GM23248 (cell line): Measurements from ENCODE around the gene ABCC3. TPM values are rescaled to one million over a fixed set of nuclear protein-coding genes. Genes with fewer than 3 reads are reported as not detected.

Source experiments
- DNase-seq: peaks from one replicate; pipeline ENCODE4 v3.0.0-alpha.2; 2015
- H2AFZ ChIP-seq: fragments of 200-600 bp; sonication (generic); 2 replicates; pipeline ENCODE4 v1.6.1; 2016; ENCODE audit warnings: antibody characterized with exemption
- H3F3A ChIP-seq: fragments of 200-600 bp; sonication (generic); 2 replicates; pipeline ENCODE4 v1.6.1; 2016; ENCODE audit warnings: mild to moderate bottlenecking, antibody characterized with exemption, mixed run types; ENCODE audit not compliant: insufficient read depth
- H3K27ac ChIP-seq: fragments of 200-600 bp; sonication (generic); 2 replicates; pipeline ENCODE4 v1.5.1; 2016; ENCODE audit warnings: mild to moderate bottlenecking
- H3K27me3 ChIP-seq: fragments of 200-600 bp; sonication (generic); replicated peaks from 2 replicates; pipeline ENCODE4 v1.6.1; 2016; ENCODE audit warnings: mild to moderate bottlenecking; ENCODE audit not compliant: insufficient read depth
- H3K36me3 ChIP-seq: fragments of 200-600 bp; sonication (generic); 2 replicates; pipeline ENCODE4 v1.6.1; 2016; ENCODE audit warnings: low read depth, mild to moderate bottlenecking
- H3K4me1 ChIP-seq: fragments of 200-600 bp; sonication (generic); 2 replicates; pipeline ENCODE4 v1.6.1; 2016; ENCODE audit warnings: mild to moderate bottlenecking; ENCODE audit not compliant: insufficient read depth
- H3K4me2 ChIP-seq: fragments of 200-600 bp; sonication (generic); one replicate; pipeline ENCODE4 v1.6.1; 2016; ENCODE audit warnings: mild to moderate bottlenecking; ENCODE audit not compliant: unreplicated experiment
- H3K4me3 ChIP-seq: fragments of 200-600 bp; sonication (generic); 2 replicates; pipeline ENCODE4 v1.5.1; 2016; ENCODE audit warnings: mild to moderate bottlenecking
- H3K79me2 ChIP-seq: fragments of 200-600 bp; sonication (generic); 2 replicates; pipeline ENCODE4 v1.6.1; 2016; ENCODE audit warnings: mild to moderate bottlenecking; ENCODE audit not compliant: insufficient read depth
- H3K9ac ChIP-seq: fragments of 200-600 bp; sonication (generic); 2 replicates; pipeline ENCODE4 v1.6.1; 2016; ENCODE audit warnings: mild to moderate bottlenecking
- H3K9me2 ChIP-seq: fragments of 200-600 bp; sonication (generic); 2 replicates; pipeline ENCODE4 v1.6.1; 2016; ENCODE audit warnings: mixed run types, mild to moderate bottlenecking, moderate library complexity; ENCODE audit not compliant: insufficient read depth
- H3K9me3 ChIP-seq: fragments of 200-600 bp; sonication (generic); one replicate; pipeline ENCODE4 v1.6.1; 2017; ENCODE audit warnings: low read depth
- H4K20me1 ChIP-seq: fragments of 200-600 bp; sonication (generic); 2 replicates; pipeline ENCODE4 v1.6.0; 2016; ENCODE audit not compliant: insufficient read depth
- EZH2 ChIP-seq: fragments of 200-600 bp; sonication (generic); IDR thresholded peaks from 2 replicates; pipeline ENCODE4 v1.6.1; 2018; ENCODE audit warnings: antibody characterized with exemption, mild to moderate bottlenecking; ENCODE audit not compliant: insufficient read depth, poor library complexity, severe bottlenecking
- EZH2phosphoT487 ChIP-seq: fragments of 200-600 bp; sonication (generic); IDR thresholded peaks from 2 replicates; pipeline ENCODE4 v1.6.1; 2018; ENCODE audit warnings: antibody characterized with exemption, moderate library complexity, mild to moderate bottlenecking, low read depth; ENCODE audit not compliant: insufficient read depth
- WGBS, 2 experiments: methylation state at CpG; one replicate each; pipeline ENCODE4 v1.1.6; 2015 to 2017; ENCODE audit warnings: low lambda C conversion rate in 2 of 2, low coverage in 1 of 2; ENCODE audit errors: missing lambda C conversion rate in 2 of 2; 5-methylcytosine and 5-hydroxymethylcytosine counted together
- in situ Hi-C: fragments of 300-500 bp; cut with MboI; formaldehyde crosslinking; loops from 2 replicates; pipeline ENCODE4 v1.15.0; 2020
- polyA plus RNA-seq: library from polyadenylated mRNA; unstranded; fragments of >200 nt; fragmentation: Nextera tagmentation; extraction: Ambion mirVana; gene quantifications from 2 replicates; pipeline ENCODE4 v1.2.1, GENCODE V29; 2016
- total RNA-seq: library from RNA; depleted of rRNA; stranded (reverse); fragments of >200 nt; shearing (Covaris generic); gene quantifications from 2 replicates; pipeline ENCODE4 v1.2.3, GENCODE V29; 2014

ABCC3 gene
- total and polyA plus RNA-seq, 2 experiments from 2014 or later, result 32.0 to 38.5 TPM

DNA sequence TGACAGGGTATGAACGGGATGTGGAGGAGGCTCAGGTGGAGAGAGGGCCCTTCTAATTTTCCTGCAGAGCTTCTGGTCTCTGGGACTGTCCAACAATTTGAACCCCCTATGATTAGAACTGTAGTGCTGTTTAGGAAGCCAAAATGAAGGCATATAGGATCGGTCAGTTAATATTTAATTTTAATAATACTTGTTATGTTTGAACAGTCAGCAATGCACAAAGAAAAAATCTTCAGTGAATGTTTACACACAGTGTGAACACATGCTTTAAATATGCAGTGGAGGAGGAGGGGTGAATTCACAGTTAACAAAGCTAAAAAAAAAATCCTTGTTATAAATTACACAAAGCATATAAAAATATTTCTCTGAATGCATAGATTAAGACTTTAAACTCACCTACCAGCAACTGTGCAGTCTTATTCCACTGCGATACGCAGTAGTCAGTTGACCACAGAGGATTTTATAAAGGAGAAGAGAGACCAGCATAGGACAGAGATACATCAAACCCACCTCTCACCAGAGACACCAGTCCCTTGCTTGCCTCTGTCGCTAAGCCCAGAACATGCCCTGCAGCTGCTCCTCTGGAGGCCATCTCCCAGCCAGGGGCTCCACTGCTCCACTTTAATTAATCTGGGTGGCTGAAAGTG, 58.5 kb downstream of the ABCC3 start:
- peak; percentile 65 for DNase-seq
- H3K4me1 ChIP-seq, result peaks cover 49% of the 10 kb centered on the region
- peak overlapping the region; percentile 41 for H3K27ac ChIP-seq
- H3F3A ChIP-seq, result peaks cover 73% of the 10 kb centered on the region
- no peak overlapping the region for H2AFZ ChIP-seq
- H3K9me3 ChIP-seq, result no peaks in the 10 kb centered on the region
- H3K9ac ChIP-seq, result peak overlapping the region; percentile 34; the same call in 1 of the 2 replicates
- peaks cover 29% of the 10 kb centered on the region for H3K36me3 ChIP-seq
- no peaks in the 10 kb centered on the region for H3K79me2 ChIP-seq
- H3K9me2 ChIP-seq, result no peaks in the 10 kb centered on the region
- H3K4me3 ChIP-seq, result no peak overlapping the region
- 57 to 66% methylated on average over 5 of the region's 5 CpGs for WGBS, 2 experiments
- H3K27me3 ChIP-seq, result no peaks in the 10 kb centered on the region
- in situ Hi-C loops, result no loop called here
- no peaks in the 10 kb centered on the region for H4K20me1 ChIP-seq
- H3K4me2 ChIP-seq, result peak overlapping the region; percentile 18
- TF ChIP-seq EZH2 (no peak), EZH2phosphoT487 (no peak)

DNA sequence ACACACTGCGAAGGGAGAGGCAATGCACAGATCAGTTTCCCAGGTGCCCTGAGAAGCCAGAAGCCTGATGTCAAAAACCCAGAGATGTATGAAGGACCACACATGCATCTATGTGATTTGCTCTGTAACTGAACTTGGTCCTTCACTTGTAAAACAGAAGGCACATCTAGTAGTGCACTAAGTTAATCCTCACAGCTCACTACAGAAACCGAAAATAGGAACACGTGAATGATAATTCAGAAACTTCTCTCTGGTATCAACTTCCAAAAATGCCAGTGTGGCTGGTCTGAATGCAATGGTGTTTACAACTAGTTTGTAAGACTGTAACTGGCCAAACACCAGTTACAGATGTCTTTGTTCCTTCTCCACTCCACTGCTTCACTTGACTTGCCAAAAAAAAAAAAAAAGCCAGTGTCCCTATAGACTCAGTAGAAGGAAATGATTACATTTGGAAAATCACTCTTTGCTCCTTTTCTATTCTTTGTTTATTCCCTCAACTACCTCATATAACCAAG, 61.7 kb downstream of the ABCC3 start:
- Histone ChIP-seq H3K79me2 (peaks cover 10% of the 10 kb centered on the region), H3K9me2 (no peaks in the 10 kb centered on the region), H3K4me3 (no peak overlapping the region), H3K9ac (no peak overlapping the region), H4K20me1 (no peaks in the 10 kb centered on the region), H3K27ac (no peak overlapping the region), H3K4me2 (no peak overlapping the region), H3F3A (peaks cover 86% of the 10 kb centered on the region), H3K9me3 (no peaks in the 10 kb centered on the region), H2AFZ (no peak overlapping the region), H3K27me3 (no peaks in the 10 kb centered on the region), H3K4me1 (peaks cover 47% of the 10 kb centered on the region), H3K36me3 (peaks cover 39% of the 10 kb centered on the region)
- DNase-seq, result no peak
- TF ChIP-seq EZH2 (no peak), EZH2phosphoT487 (no peak)
- in situ Hi-C loops, result loop anchor here (5.0 kb wide), 1 partner anchor 149 kb away; the partner anchor contains the start of gene SPATA20
- WGBS, 2 experiments, result 93 to 96% methylated on average over 3 of the region's 3 CpGs

DNA sequence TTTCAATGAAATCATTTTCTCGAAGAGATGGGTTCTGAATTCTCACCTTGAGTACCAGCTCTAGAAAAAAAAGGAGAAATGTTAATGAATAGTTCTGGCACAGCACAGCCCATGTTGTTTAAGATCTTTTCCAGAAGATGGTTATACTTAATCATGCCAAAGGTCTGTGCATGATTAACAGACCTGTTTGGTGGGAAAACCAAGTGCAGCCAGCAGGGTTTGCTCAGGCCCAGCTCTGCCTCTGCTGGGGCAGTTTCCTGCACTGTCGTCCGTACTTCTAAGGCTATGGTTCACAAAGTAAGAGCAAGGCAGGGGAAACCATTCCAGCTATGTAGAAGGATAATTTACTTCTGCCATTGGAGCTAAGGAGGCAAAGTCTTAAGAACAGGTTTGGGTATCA, 62.4 kb downstream of the ABCC3 start:
- Histone ChIP-seq H3K9ac (no peak overlapping the region), H3K79me2 (peaks cover 17% of the 10 kb centered on the region), H3K4me3 (no peak overlapping the region), H3K27ac (no peak overlapping the region), H3F3A (peaks cover 84% of the 10 kb centered on the region), H4K20me1 (no peaks in the 10 kb centered on the region), H3K4me1 (peaks cover 41% of the 10 kb centered on the region), H3K4me2 (no peak overlapping the region), H3K27me3 (no peaks in the 10 kb centered on the region), H3K9me3 (no peaks in the 10 kb centered on the region), H3K9me2 (no peaks in the 10 kb centered on the region), H3K36me3 (peaks cover 39% of the 10 kb centered on the region), H2AFZ (no peak overlapping the region)
- in situ Hi-C loops, result loop anchor here (5.0 kb wide), 1 partner anchor 150 kb away; the partner anchor contains the start of gene SPATA20
- DNase-seq, result no peak
- TF ChIP-seq EZH2phosphoT487 (no peak), EZH2 (no peak)
- WGBS, 2 experiments, result 99 to 100% methylated on average over 3 of the region's 3 CpGs

DNA sequence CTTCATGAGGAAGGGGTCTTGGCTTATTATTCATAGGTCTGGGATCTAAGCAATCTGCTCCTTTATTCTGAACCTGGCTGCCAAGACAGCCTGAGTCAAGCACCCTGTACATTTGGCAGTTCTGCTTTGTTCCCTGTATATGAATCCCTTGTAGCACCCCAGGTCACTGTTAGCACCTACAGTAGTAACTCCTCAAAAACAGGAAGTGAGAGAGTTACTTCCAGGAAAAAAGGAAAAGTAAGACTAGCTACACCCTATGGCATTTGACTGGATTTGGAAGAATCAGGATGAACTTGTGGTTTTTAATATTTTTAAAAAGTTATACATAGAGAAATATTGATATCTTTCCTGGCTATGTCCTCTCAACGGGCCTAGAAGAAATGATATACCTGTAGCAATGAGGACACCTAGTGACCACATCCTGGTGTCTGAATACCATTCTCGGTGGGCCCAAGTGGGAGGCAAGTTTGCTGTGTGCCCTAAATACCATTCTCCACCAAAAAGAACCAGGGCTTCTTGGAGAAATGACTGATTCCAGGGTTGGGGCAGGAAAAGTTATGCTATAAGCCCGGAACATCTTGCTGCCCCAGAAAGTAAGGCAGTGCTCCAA, 63.1 kb downstream of the ABCC3 start:
- Histone ChIP-seq H3K9ac (no peak overlapping the region), H3K27me3 (no peaks in the 10 kb centered on the region), H3K4me1 (peaks cover 34% of the 10 kb centered on the region), H3K36me3 (peaks cover 39% of the 10 kb centered on the region), H2AFZ (no peak overlapping the region), H3F3A (peaks cover 77% of the 10 kb centered on the region), H3K4me3 (no peak overlapping the region), H3K9me2 (no peaks in the 10 kb centered on the region), H4K20me1 (no peaks in the 10 kb centered on the region), H3K79me2 (peaks cover 24% of the 10 kb centered on the region), H3K27ac (no peak overlapping the region), H3K4me2 (no peak overlapping the region), H3K9me3 (no peaks in the 10 kb centered on the region)
- DNase-seq, result no peak
- 30 to 34% methylated on average over 3 of the region's 3 CpGs for WGBS, 2 experiments
- TF ChIP-seq EZH2, result no peak
- TF ChIP-seq EZH2phosphoT487, result no peak
- in situ Hi-C loops, result loop anchor here (5.0 kb wide), 1 partner anchor 150 kb away; the partner anchor contains the start of gene SPATA20
